Thoracic aorta (tissue), 2 donors: ENCODE data around the gene ZNF236. TPM values are rescaled to one million over a fixed set of nuclear protein-coding genes. Genes with fewer than 3 reads are reported as not detected.
"Not testable (repeated sequence)": the region's sequence is repeated elsewhere in the genome, so short reads cannot be mapped to it uniquely, and the experiment has no call there.

Source experiments
- ATAC-seq: fragments of 150-250 bp; one replicate; pipeline ENCODE4 v1.8.0; 2017; ENCODE audit warnings: low read depth; ENCODE audit not compliant: insufficient number of reproducible peaks, low FRiP score
- DNase-seq: peaks from one replicate; pipeline ENCODE4 v3.0.0-alpha.2; 2020; ENCODE audit warnings: low spot score
- H3K27ac ChIP-seq, 2 donors: fragments of 200-600 bp; sonication (generic); 1 replicate in 1 of 2; 2 replicates in 1 of 2; pipeline ENCODE4 v1.5.1; 2016; ENCODE audit warnings: mild to moderate bottlenecking in 2 of 2, moderate library complexity in 2 of 2
- H3K27me3 ChIP-seq: fragments of 200-600 bp; sonication (generic); replicated peaks from 2 replicates; pipeline ENCODE4 v1.6.0; 2016; ENCODE audit warnings: mild to moderate bottlenecking; ENCODE audit not compliant: insufficient read depth
- H3K36me3 ChIP-seq: fragments of 200-600 bp; sonication (generic); one replicate; pipeline ENCODE4 v1.5.1; 2016
- H3K4me1 ChIP-seq, 2 donors: fragments of 200-600 bp; sonication (generic); 1 replicate in 1 of 2; 2 replicates in 1 of 2; pipeline versions ENCODE4 v1.5.1 to v1.6.0; 2016; ENCODE audit warnings: low read depth in 2 of 2, mild to moderate bottlenecking in 1 of 2; ENCODE audit not compliant: control insufficient read depth in 1 of 2
- H3K4me3 ChIP-seq: fragments of 200-600 bp; sonication (generic); 2 replicates; pipeline ENCODE4 v1.5.1; 2016; ENCODE audit warnings: mild to moderate bottlenecking
- H3K9me3 ChIP-seq: fragments of 200-600 bp; sonication (generic); 2 replicates; pipeline ENCODE4 v1.5.1; 2016
- CTCF ChIP-seq: fragments of 200-600 bp; sonication (generic); IDR thresholded peaks from one replicate; pipeline ENCODE4 v1.5.1; 2019; ENCODE audit warnings: antibody characterized with exemption
- total RNA-seq, 2 donors: library from RNA; depleted of rRNA; stranded (reverse); fragments of >200 nt; gene quantifications; one replicate each; pipeline versions ENCODE4 v1.1.0 to v1.2.3, GENCODE V29; 2016

Gene ZNF236
- total RNA-seq, 2 donors from 2014 or later = 14.1 to 22.5 TPM

- no peaks in the 10 kb centered on the region for H3K27me3 ChIP-seq
- ATAC-seq = no peak
- H3K4me3 ChIP-seq = no peak overlapping the region
- no peak for DNase-seq
- H3K9me3 ChIP-seq = no peaks in the 10 kb centered on the region
- H3K36me3 ChIP-seq = peaks cover 12% of the 10 kb centered on the region
- no peaks in the 10 kb centered on the region for H3K4me1 ChIP-seq
- no peak overlapping the region for H3K27ac ChIP-seq
- TF ChIP-seq CTCF = no peak
Measured at GRCh38 chr18:76943542-76944339, 121.4 kb downstream of the ZNF236 start.

DNA sequence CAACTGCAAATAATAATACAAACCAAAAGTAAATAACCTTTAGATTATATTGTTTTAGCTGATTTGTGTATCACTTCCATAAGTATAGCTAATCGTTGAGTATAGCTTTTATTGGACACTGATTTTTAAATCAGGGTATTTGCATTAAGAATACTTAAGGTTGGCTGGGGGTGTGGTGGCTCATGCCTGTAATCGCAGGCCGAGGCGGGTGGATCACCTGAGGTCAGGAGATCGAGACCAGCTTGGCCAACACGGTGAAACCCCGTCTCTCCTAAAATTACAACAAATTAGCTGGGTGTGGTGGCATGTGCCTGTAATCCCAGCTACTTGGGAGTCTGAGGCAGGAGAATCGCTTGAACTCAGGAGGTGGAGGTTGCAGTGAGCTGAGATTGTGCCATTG lies 122.0 kb downstream of the ZNF236 start:
- not testable (repeated sequence) for DNase-seq

DNA sequence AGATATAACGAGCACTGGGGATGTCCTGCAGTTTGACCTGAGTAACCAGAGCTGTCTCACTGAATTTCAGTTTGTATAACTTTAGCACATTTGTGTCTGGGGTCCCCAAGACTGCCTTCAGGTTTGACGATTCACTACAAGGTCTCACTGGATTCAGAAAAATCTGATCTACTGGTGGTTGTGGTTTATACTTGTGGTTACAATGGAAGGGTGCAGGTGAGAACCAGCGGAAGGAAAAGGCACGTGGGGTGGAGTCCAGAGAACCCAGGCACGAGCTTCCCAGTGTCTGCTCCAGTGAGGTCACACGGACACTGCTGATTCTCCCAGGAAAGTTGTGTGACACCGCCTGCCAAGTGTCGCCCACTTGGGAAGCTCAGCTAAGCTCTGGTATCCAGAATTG lies 126.0 kb downstream of the ZNF236 start:
- Histone ChIP-seq H3K9me3 (no peaks in the 10 kb centered on the region), H3K4me3 (no peak overlapping the region), H3K27ac (no peak overlapping the region), H3K4me1 (peaks cover 0 to 4% of the 10 kb centered on the region in 2 donors), H3K27me3 (no peaks in the 10 kb centered on the region), H3K36me3 (no peaks in the 10 kb centered on the region)
- DNase-seq = no peak
- TF ChIP-seq CTCF = no peak
- ATAC-seq = no peak

More for the DNA sequence above, 122.0 kb downstream of the ZNF236 start:
- H3K9me3 ChIP-seq, H3K4me1 ChIP-seq, H3K36me3 ChIP-seq, ATAC-seq, H3K27me3 ChIP-seq, H3K27ac ChIP-seq, H3K4me3 ChIP-seq: not testable (repeated sequence)

- H3K4me3 ChIP-seq = no peak overlapping the region
- no peaks in the 10 kb centered on the region for H3K36me3 ChIP-seq
- no peaks in the 10 kb centered on the region for H3K9me3 ChIP-seq
- TF ChIP-seq CTCF = no peak
- no peak for ATAC-seq
- DNase-seq = no peak
- H3K27me3 ChIP-seq = no peaks in the 10 kb centered on the region
- H3K4me1 ChIP-seq = peaks cover 0 to 10% of the 10 kb centered on the region in 2 donors
- H3K27ac ChIP-seq = no peak overlapping the region
Measured at GRCh38 chr18:76951456-76952247, 129.3 kb downstream of the ZNF236 start.

DNA sequence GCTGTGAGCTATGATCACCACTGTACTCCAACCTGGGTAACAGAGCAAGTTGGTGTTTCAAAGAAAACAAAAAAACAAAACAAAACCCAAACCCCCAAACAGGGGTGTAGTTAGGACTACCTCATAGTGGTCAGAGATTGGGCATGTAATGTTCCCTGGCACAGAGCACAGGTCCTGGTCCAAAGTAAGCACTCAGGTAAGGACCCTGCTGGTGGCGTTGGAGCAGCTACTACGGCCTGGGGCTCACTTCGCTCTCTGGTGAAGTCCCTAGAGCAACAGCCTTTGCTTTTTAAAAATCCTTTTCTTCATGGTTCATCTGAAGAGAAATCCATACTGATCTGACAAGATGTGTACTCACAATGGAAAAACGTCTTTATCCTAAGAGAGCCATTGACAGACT lies 130.4 kb downstream of the ZNF236 start:
- H3K4me3 ChIP-seq = no peak overlapping the region
- peaks cover 2% of the 10 kb centered on the region for H3K36me3 ChIP-seq
- no peak for TF ChIP-seq CTCF
- H3K4me1 ChIP-seq = peaks cover 0 to 10% of the 10 kb centered on the region in 2 donors
- DNase-seq = no peak
- H3K27ac ChIP-seq = no peak overlapping the region
- H3K27me3 ChIP-seq = no peaks in the 10 kb centered on the region
- no peaks in the 10 kb centered on the region for H3K9me3 ChIP-seq
- ATAC-seq = no peak
